ENCODE results near the gene SNIP1. TPM values are rescaled to one million over a fixed set of nuclear protein-coding genes. Genes with fewer than 3 reads are reported as not detected.

SNIP1 gene
- total RNA-seq, 1 donor from 2014 or later, result 13.9 TPM

GRCh38 chr1:37557402-37557801 lies 3.3 kb upstream of the SNIP1 start:
- intact Hi-C loops (cut with DNase I), result no loop called here
- peak overlapping the region; percentile 80 for H3K27ac ChIP-seq
- DNase-seq (no peak), ATAC-seq (peak in 1 of 2 donors; percentile 2)
- TF ChIP-seq CTCF (IDR thresholded peaks at IDR 0.05), result no peak
- peaks cover 36% of the 10 kb centered on the region for H3K4me1 ChIP-seq
- H3K9me3 ChIP-seq, result no peaks in the 10 kb centered on the region
- peaks cover 9% of the 10 kb centered on the region for H3K36me3 ChIP-seq
- H3K27me3 ChIP-seq (ENCODE audit: low read depth), result no peaks in the 10 kb centered on the region
- H3K4me3 ChIP-seq, result peak overlapping the region; percentile 49

- ATAC-seq (peak; percentile 95), DNase-seq (peak; percentile 90)
- H3K4me3 ChIP-seq, result peak within 1 kb of the TSS; percentile 49
- H3K27me3 ChIP-seq (ENCODE audit: low read depth), result no peaks in the 10 kb centered on the region
- peaks cover 9% of the 10 kb centered on the region for H3K36me3 ChIP-seq
- H3K9me3 ChIP-seq, result no peaks in the 10 kb centered on the region
- intact Hi-C loops (cut with DNase I), result no loop called here
- H3K27ac ChIP-seq, result peak within 1 kb of the TSS; percentile 80
- TF ChIP-seq CTCF (IDR thresholded peaks at IDR 0.05), result no peak
- peaks cover 42% of the 10 kb centered on the region for H3K4me1 ChIP-seq
Observed at GRCh38 chr1:37556712-37557196, 2.7 kb upstream of the SNIP1 start, which contains the start of gene DNALI1. TSS of gene DNALI1 (plus strand) at chr1:37556940. CDS start at chr1:37556995, 55 bp downstream.

- no peak for TF ChIP-seq CTCF (IDR thresholded peaks at IDR 0.05)
- DNase-seq (no peak), ATAC-seq (no peak)
- intact Hi-C loops (cut with DNase I), result no loop called here
- no peaks in the 10 kb centered on the region for H3K9me3 ChIP-seq
- peak overlapping the region; percentile 96 for H3K4me3 ChIP-seq
- peaks cover 36% of the 10 kb centered on the region for H3K36me3 ChIP-seq
- peaks cover 43% of the 10 kb centered on the region for H3K4me1 ChIP-seq
- peak overlapping the region; percentile 96 for H3K27ac ChIP-seq
- no peaks in the 10 kb centered on the region for H3K27me3 ChIP-seq (ENCODE audit: low read depth)
Observed at GRCh38 chr1:37553598-37553926, 531 bp downstream of the SNIP1 start.

DNA sequence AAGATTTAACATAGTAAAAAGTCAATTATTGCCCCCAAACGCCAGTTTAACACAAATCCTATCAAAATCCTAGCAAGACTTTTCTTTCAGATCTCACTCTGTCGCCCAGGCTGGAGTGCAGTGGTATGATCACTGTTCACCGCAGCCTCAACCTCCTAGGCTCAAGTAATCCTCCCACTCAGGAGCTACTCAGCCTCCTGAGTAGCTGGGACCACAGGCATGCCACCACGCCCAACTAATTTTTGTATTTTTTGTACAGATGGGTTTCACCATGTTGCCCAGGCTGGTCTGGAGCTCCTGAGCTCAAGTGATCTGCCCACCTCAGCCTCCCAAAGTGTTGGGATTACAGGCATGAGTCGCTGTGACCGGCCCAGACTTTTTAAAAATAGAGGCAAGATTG lies 4.8 kb downstream of the SNIP1 start:
- intact Hi-C loops (cut with DNase I), result no loop called here
- H3K36me3 ChIP-seq, result peaks cover 77% of the 10 kb centered on the region
- no peak for DNase-seq
- no peak for TF ChIP-seq CTCF (IDR thresholded peaks at IDR 0.05)
- no peaks in the 10 kb centered on the region for H3K9me3 ChIP-seq
- H3K4me1 ChIP-seq, result peaks cover 21% of the 10 kb centered on the region
- no peaks in the 10 kb centered on the region for H3K27me3 ChIP-seq (ENCODE audit: low read depth)
- H3K27ac ChIP-seq, result no peak overlapping the region
- ATAC-seq, result no peak
- no peak overlapping the region for H3K4me3 ChIP-seq

- Histone ChIP-seq H3K4me1 (no peaks in the 10 kb centered on the region), H3K27ac (no peak overlapping the region), H3K36me3 (peaks cover 93% of the 10 kb centered on the region), H3K27me3 (ENCODE audit: low read depth) (no peaks in the 10 kb centered on the region), H3K9me3 (no peaks in the 10 kb centered on the region), H3K4me3 (no peak overlapping the region)
- intact Hi-C loops (cut with DNase I), result no loop called here
- no peak for ATAC-seq
- DNase-seq, result no peak
- no peak for TF ChIP-seq CTCF (IDR thresholded peaks at IDR 0.05)
Observed at GRCh38 chr1:37545019-37545418, 9.1 kb downstream of the SNIP1 start.

DNA sequence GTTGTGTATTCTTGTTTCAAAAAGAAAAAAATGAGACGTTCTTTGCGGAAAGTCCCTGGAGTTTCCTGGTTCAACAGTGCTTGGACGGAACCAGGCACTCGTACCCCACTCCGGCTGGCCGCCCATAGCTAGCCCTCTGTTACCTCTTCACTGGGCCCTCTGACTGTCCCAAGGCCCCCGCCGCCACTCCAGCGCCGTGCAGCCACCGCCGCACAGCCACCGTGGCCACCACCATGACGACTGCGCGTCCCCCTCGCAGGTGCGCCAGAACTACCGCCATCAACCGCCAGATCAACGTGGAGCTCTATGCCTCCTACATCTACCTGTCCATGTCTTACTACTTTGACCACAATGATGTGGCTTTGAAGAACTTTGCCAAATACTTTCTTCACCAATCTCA lies 9.6 kb downstream of the SNIP1 start:
- no peak for TF ChIP-seq CTCF (IDR thresholded peaks at IDR 0.05)
- no peak overlapping the region for H3K4me3 ChIP-seq
- intact Hi-C loops (cut with DNase I), result no loop called here
- no peaks in the 10 kb centered on the region for H3K9me3 ChIP-seq
- H3K27ac ChIP-seq, result no peak overlapping the region
- H3K27me3 ChIP-seq (ENCODE audit: low read depth), result no peaks in the 10 kb centered on the region
- no peaks in the 10 kb centered on the region for H3K4me1 ChIP-seq
- DNase-seq, result no peak
- peaks cover 93% of the 10 kb centered on the region for H3K36me3 ChIP-seq
- no peak for ATAC-seq
